HepG2 (cell line): Measurements from ENCODE around the gene HS6ST1. TPM values are rescaled to one million over a fixed set of nuclear protein-coding genes. Genes with fewer than 3 reads are reported as not detected.

Experiments
- ARID5B ChIP-seq: IDR thresholded peaks from 2 replicates; pipeline ENCODE4 v1.4.0; 2020; ENCODE audit warnings: mild to moderate bottlenecking, missing genetic modification reagents
- KDM5B ChIP-seq: sonication (generic); formaldehyde crosslinking; IDR thresholded peaks from 2 replicates; pipeline ENCODE4 v1.4.0; 2020; ENCODE audit warnings: missing genetic modification reagents, mild to moderate bottlenecking, borderline replicate concordance
- KIAA2018 ChIP-seq: sonication (generic); formaldehyde crosslinking; IDR thresholded peaks from 2 replicates; pipeline ENCODE4 v1.5.0; 2020; ENCODE audit warnings: mild to moderate bottlenecking, missing genetic modification reagents, borderline replicate concordance
- MXD3 ChIP-seq: IDR thresholded peaks from 2 replicates; pipeline ENCODE4 v1.6.1; 2016; ENCODE audit warnings: mild to moderate bottlenecking, missing biosample characterization, missing genetic modification reagents
- NR3C1 ChIP-seq: sonication (generic); formaldehyde crosslinking; IDR thresholded peaks from 2 replicates; pipeline ENCODE4 v1.4.0; 2020; ENCODE audit warnings: missing genetic modification reagents
- ONECUT2 ChIP-seq: sonication (generic); formaldehyde crosslinking; IDR thresholded peaks from 2 replicates; pipeline ENCODE4 v1.4.0; 2020; ENCODE audit warnings: missing genetic modification reagents
- RXRB ChIP-seq: IDR thresholded peaks from 2 replicates; pipeline ENCODE4 v1.6.1; 2016; ENCODE audit warnings: borderline replicate concordance, missing genetic modification reagents, missing compliant biosample characterization
- SP4 ChIP-seq: sonication (generic); formaldehyde crosslinking; IDR thresholded peaks from 2 replicates; pipeline ENCODE4 v1.8.1; 2023; ENCODE audit warnings: mild to moderate bottlenecking, missing genetic modification reagents
- SRF ChIP-seq: IDR thresholded peaks from 2 replicates; pipeline ENCODE4 v1.6.1; 2011; ENCODE audit warnings: mild to moderate bottlenecking, low read depth, low read length, moderate library complexity
- SYNCRIP ChIP-seq: fragments of 200-400 bp; formaldehyde crosslinking; IDR thresholded peaks from 2 replicates; pipeline ENCODE4 v1.6.1; 2018; ENCODE audit warnings: mild to moderate bottlenecking, low read depth, low read length; ENCODE audit not compliant: insufficient read depth
- XRCC5 ChIP-seq: fragments of 200-400 bp; formaldehyde crosslinking; optimal IDR thresholded peaks from 2 replicates; pipeline ENCODE3; 2017; ENCODE audit warnings: mild to moderate bottlenecking, low read length
- ZMAT5 ChIP-seq: sonication (generic); formaldehyde crosslinking; IDR thresholded peaks from 2 replicates; pipeline ENCODE4 v1.5.0; 2020; ENCODE audit warnings: mild to moderate bottlenecking, low read depth, missing genetic modification reagents, borderline replicate concordance
- ZNF430 ChIP-seq: sonication (generic); formaldehyde crosslinking; IDR thresholded peaks from 2 replicates; pipeline ENCODE4 v1.9.0; 2021; ENCODE audit warnings: mild to moderate bottlenecking, missing genetic modification reagents
- ZNF451 ChIP-seq: sonication (generic); formaldehyde crosslinking; IDR thresholded peaks from 2 replicates; pipeline ENCODE4 v1.5.0; 2020; ENCODE audit warnings: mild to moderate bottlenecking, missing genetic modification reagents
- ZNF83 ChIP-seq: sonication (generic); formaldehyde crosslinking; IDR thresholded peaks from 2 replicates; pipeline ENCODE4 v1.4.0; 2020; ENCODE audit warnings: missing genetic modification reagents, mild to moderate bottlenecking, borderline replicate concordance
- polyA plus RNA-seq, 8 experiments: library from polyadenylated mRNA; depleted of rRNA in 3 of 8; stranded (reverse) in 7 of 8; unstranded in 1 of 8; fragments of >200 nt; fragmentation: Illumina TruSeq in 4 of 8; extraction: Trizol in 4 of 8; gene quantifications; 2 replicates each; pipeline versions ENCODE4 v1.2.1 to v1.2.3, GENCODE V29; 2011 to 2016; ENCODE audit warnings: low read depth in 4 of 8, missing spikeins in 1 of 8, mixed read lengths in 1 of 8; ENCODE audit not compliant: insufficient read depth in 1 of 8
- total RNA-seq, 5 experiments: library from RNA; depleted of rRNA; stranded (reverse); fragments of >200 nt; fragmentation: Illumina TruSeq; extraction: Trizol; gene quantifications; 2 replicates each; pipeline ENCODE4 v1.2.3, GENCODE V29; 2016; ENCODE audit warnings: low read depth in 1 of 5

Gene HS6ST1
- total and polyA plus RNA-seq, 2 of the 13 experiments (the other 11 are each of a cell fraction or from before 2014, with no cell fraction given): 34.5 to 84.6 TPM

GRCh38 chr2:128321784-128322714 lies 3.4 kb upstream of the HS6ST1 start (continued):
- no peak for TF ChIP-seq ZNF430
- peak; percentile 42; the same call in 1 of the 2 replicates for TF ChIP-seq RXRB (CRISPR knock-in tag)
- TF ChIP-seq KIAA2018 (CRISPR knock-in tag): no peak
- TF ChIP-seq ZMAT5 (CRISPR knock-in tag): no peak
- peak; percentile 45; the same call in 1 of the 2 replicates for TF ChIP-seq KDM5B (CRISPR knock-in tag)
- no peak for TF ChIP-seq SYNCRIP
- no peak for TF ChIP-seq NR3C1 (CRISPR knock-in tag)
- TF ChIP-seq MXD3 (CRISPR knock-in tag): no peak; the same call in 1 of the 2 replicates
- no peak for TF ChIP-seq ONECUT2 (CRISPR knock-in tag)
- TF ChIP-seq ARID5B: peak; percentile 45
- TF ChIP-seq SP4 (CRISPR knock-in tag): peak; percentile 89
- no peak for TF ChIP-seq ZNF83 (CRISPR knock-in tag)
- TF ChIP-seq SRF: peak; percentile 48; the same call in 1 of the 2 replicates
- peak; percentile 99 for TF ChIP-seq XRCC5
- 0 out of 2 replicates have a peak, but pooled peaks have one; percentile 8 for TF ChIP-seq ZNF451 (CRISPR knock-in tag)
